Activated naive CD8-positive, alpha-beta T cell treated with anti-CD3 and anti-CD28 coated beads, Interleukin-2, amount 10 ng/mL, durations not matched to agents 7 days and 5 days (primary cell): ENCODE results near the gene GNL1. TPM values are rescaled to one million over a fixed set of nuclear protein-coding genes. Genes with fewer than 3 reads are reported as not detected.
A peak's percentile ranks its signal among the peaks of the same experiment; 100 is the strongest.
"Not testable (repeated sequence)": the region's sequence is repeated elsewhere in the genome, so short reads cannot be mapped to it uniquely, and the experiment has no call there.

Experiments used
- ATAC-seq: fragments of 150-1000 bp; cut with Tn5 transposase; one replicate; pipeline ENCODE4 v1.10.0; 2021; ENCODE audit warnings: low read depth, moderate library complexity
- POLR2A ChIA-PET: fragments of 350-600 bp; sonication (Branson Sonifier 250); formaldehyde crosslinking; loops from one replicate; lab custom pipeline; 2021; ENCODE audit warnings: antibody characterized with exemption; lab: Charles Lee
- DNase-seq: peaks from one replicate; pipeline ENCODE4 v3.0.0; 2021
- H3K27ac Mint-ChIP-seq: one replicate; pipeline ENCODE4 v1.8.0; 2022; ENCODE audit warnings: mild to moderate bottlenecking, mixed read lengths
- H3K27me3 Mint-ChIP-seq: one replicate; pipeline ENCODE4 v1.8.0; 2022; ENCODE audit warnings: mild to moderate bottlenecking, moderate library complexity, mixed read lengths
- H3K36me3 Mint-ChIP-seq: one replicate; pipeline ENCODE4 v1.8.0; 2021; ENCODE audit warnings: mild to moderate bottlenecking, mixed read lengths
- H3K4me1 Mint-ChIP-seq: one replicate; pipeline ENCODE4 v1.8.0; 2021; ENCODE audit warnings: mixed read lengths
- H3K4me3 Mint-ChIP-seq: one replicate; pipeline ENCODE4 v1.8.0; 2022; ENCODE audit warnings: mild to moderate bottlenecking, moderate library complexity, mixed read lengths
- H3K9me3 Mint-ChIP-seq: one replicate; pipeline ENCODE4 v1.8.0; 2021; ENCODE audit warnings: mixed read lengths
- total RNA-seq, 2 experiments: library from RNA; stranded (reverse); gene quantifications; one replicate each; pipeline ENCODE4 v1.2.3, GENCODE V29; 2021

GNL1 gene
- total RNA-seq, 2 experiments from 2014 or later = 84.3 to 88.6 TPM

DNA sequence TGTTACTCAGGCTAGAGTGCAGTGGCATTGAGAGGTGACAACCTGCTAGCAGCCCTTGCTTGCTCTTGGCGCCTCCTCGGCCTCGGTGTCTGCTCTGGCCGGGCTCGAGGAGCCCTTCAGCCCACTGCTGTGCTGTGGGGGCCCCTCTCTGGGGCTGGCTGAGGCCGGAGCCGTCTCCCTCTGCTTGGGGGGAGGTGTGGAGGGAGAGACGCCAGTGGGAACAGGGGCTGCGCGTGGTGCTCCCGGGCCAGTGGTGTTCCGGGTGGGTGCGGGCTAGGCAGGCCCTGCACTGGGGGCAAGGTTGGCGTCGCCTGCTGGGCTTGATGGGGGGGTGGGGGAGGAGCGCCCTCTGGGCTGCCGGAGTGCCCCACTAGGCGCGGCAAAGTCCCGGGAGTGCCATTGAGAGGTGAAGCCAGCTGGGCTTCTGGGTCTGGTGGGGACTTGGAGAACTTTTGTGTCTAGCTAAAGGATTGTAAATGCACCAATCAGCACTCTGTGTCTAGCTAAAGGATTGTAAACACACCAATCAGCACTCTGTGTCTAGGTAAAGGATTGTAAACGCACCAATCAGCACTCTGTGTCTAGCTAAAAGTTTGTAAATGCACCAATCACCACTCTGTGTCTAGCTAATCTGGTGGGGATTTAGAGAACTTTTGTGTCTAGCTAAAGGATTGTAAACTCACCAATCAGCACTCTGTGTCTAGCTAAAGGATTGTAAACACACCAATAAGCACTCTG is 38.4 kb downstream of the GNL1 start:
- peaks cover 24% of the 10 kb centered on the region for H3K4me1 Mint-ChIP-seq
- peaks cover 20% of the 10 kb centered on the region for H3K9me3 Mint-ChIP-seq
- POLR2A ChIA-PET = interaction anchor here (0.5 to 11.6 kb wide), 9 partner anchors 9 to 217 kb away, joined by 3 to 286 read pairs (median 6); no protein-coding TSS in a partner anchor
- H3K4me3 Mint-ChIP-seq = peak overlapping the region; percentile 59
- not testable (repeated sequence) for DNase-seq, H3K27me3 Mint-ChIP-seq, ATAC-seq
- H3K27ac Mint-ChIP-seq = peak overlapping the region; percentile 76
- peaks cover 25% of the 10 kb centered on the region for H3K36me3 Mint-ChIP-seq

DNA sequence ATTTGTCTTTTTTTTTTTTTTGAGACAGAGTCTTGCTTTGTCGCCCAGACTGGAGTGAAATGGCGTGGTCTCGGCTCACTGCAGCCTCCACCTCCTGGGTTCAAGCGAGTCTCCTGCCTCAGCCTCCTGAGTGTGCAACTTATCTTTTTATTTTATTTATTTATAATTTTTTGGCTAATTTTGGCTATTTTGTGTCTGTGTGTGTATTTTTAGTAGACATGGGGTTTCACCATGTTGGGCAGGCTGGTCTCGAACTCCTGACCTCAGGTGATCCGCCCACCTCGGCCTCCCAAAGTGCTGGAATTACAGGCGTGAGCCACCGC is 39.6 kb downstream of the GNL1 start:
- Mint-ChIP-seq H3K4me1 (peaks cover 29% of the 10 kb centered on the region), H3K27ac (peak overlapping the region; percentile 95), H3K9me3 (peaks cover 14% of the 10 kb centered on the region), H3K4me3 (peak overlapping the region; percentile 89), H3K36me3 (peaks cover 18% of the 10 kb centered on the region)
- POLR2A ChIA-PET = interaction anchor here (0.6 to 11.6 kb wide), 17 partner anchors 7 to 1612 kb away, joined by 3 to 286 read pairs (median 5); partner anchors contain the start of gene ABCF1
- H3K27me3 Mint-ChIP-seq, DNase-seq, ATAC-seq: not testable (repeated sequence)

DNA sequence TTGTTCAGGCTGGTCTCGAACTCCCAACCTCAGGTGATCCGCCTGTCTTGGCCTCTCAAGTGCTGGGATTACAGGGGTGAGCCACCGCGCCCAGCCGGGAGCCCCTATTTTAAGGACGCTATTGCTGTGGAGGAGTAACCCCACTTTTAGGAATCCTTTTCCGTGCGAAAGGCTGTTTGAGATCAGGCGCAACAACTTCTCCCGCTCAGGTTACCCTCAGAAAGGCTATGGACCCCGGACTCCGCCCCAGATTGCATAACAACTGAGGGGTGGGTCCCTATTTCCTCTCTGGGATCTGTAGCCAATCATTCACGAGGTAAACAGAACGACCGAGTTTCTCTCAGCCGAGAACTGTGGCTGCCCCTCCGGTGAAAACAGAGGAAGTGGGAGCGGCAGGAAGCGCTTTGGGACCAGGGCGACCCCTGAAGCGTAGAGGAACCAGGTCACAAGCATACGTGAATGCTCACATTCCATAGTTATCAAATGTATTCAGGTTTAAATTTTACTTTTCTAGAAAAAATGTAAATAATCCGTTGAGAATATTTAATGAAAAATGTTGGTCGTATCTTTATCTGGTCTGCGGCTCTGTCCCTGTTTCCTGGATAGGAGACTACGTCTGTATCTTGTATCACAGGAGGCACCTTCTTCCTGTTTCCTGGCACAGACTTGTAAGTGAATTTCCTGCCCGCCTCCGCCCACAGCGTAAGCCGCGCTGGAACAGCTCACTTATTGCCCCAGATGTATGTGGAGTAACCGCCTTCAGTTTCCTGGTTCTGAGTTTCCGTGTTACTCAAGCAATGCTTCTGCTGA is 40.1 kb downstream of the GNL1 start:
- POLR2A ChIA-PET = interaction anchor here (0.5 to 11.6 kb wide), 17 partner anchors 10 to 1613 kb away, joined by 3 to 286 read pairs (median 4); partner anchors contain the start of gene ABCF1
- H3K4me3 Mint-ChIP-seq = peak overlapping the region; percentile 89

DNA sequence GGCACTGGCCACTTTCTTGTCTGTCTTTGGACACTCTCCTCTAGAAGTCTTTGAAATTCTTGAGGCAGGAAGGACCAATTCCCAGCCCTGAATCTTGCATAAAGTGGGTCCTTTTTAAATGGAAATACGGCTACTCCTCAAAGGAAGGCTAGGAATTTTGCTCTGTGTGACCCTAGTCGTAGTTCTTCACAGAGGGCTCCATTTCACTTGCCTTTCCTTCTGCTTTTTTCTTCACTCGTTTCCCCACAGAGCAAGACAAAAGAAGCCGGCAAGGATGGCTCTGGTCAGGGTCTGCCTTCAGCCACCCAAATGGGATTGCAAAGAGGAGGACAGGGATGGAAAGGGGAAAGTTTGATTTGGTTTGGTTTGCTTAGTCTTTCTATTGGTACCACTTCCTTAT is 41.2 kb downstream of the GNL1 start:
- Mint-ChIP-seq H3K4me3 (peak overlapping the region; percentile 89), H3K9me3 (peaks cover 14% of the 10 kb centered on the region), H3K36me3 (peaks cover 14% of the 10 kb centered on the region), H3K27me3 (no peaks in the 10 kb centered on the region), H3K27ac (peak overlapping the region; percentile 95), H3K4me1 (peaks cover 41% of the 10 kb centered on the region)
- POLR2A ChIA-PET = interaction anchor here (0.6 to 11.6 kb wide), 2 partner anchors 22 to 25 kb away, joined by 3 to 286 read pairs; no protein-coding TSS in a partner anchor
- ATAC-seq (no peak), DNase-seq (no peak)

More for the DNA sequence above, 40.1 kb downstream of the GNL1 start:
- peak; percentile 82 for DNase-seq
- Mint-ChIP-seq H3K4me1 (peaks cover 34% of the 10 kb centered on the region), H3K36me3 (peaks cover 16% of the 10 kb centered on the region), H3K9me3 (peaks cover 14% of the 10 kb centered on the region), H3K27me3 (no peaks in the 10 kb centered on the region), H3K27ac (peak overlapping the region; percentile 95)
- ATAC-seq = peak; percentile 92

DNA sequence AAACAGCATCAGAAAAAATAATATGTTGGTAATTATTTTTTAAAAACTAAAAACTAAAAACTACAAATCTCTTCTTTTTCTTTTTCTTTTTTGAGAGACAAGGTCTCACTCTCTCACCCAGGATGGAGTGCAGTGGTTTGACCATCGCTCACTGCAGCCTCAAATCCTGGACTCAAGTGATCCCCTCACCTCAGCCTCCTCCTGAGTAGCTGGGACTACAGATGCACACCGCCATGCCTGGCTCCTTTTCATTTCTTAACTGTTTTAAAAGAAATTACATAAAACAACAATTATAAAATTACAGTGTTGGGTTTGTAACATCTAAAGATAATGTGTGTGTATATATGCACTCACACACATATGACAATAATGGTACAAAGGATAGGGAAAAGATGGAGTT is 42.8 kb downstream of the GNL1 start:
- POLR2A ChIA-PET = interaction anchor here (11.6 kb wide), 1 partner anchor 20 kb away, joined by 286 read pairs; no protein-coding TSS in a partner anchor
- DNase-seq = no peak
- H3K36me3 Mint-ChIP-seq = peaks cover 4% of the 10 kb centered on the region
- H3K4me3 Mint-ChIP-seq = no peak overlapping the region
- H3K27ac Mint-ChIP-seq = no peak overlapping the region
- ATAC-seq = no peak
- no peaks in the 10 kb centered on the region for H3K27me3 Mint-ChIP-seq
- H3K9me3 Mint-ChIP-seq = peaks cover 4% of the 10 kb centered on the region
- H3K4me1 Mint-ChIP-seq = peaks cover 50% of the 10 kb centered on the region

DNA sequence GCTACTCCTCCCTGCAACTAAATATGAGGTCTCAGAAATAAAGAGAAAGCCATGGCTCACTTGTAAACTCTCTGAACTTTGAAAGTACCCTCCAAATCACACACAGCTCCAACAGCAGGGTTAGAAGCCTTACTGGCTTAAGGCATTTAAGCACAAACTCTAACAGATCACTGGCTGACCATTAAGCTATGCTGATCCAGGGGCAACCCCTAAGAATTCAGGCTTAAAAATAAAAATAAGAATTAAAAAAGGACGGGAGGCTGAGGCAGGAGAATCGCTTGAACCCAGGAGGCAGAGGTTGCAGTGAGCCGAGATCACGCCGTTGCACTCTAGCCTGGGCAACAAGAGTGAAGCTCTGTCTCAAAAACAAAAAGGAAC is 45.1 kb downstream of the GNL1 start:
- ATAC-seq (no peak), DNase-seq (no peak)
- Mint-ChIP-seq H3K36me3 (no peaks in the 10 kb centered on the region), H3K27me3 (no peaks in the 10 kb centered on the region), H3K4me3 (peak overlapping the region; percentile 45), H3K9me3 (no peaks in the 10 kb centered on the region), H3K4me1 (peaks cover 55% of the 10 kb centered on the region), H3K27ac (peak overlapping the region; percentile 84)
- POLR2A ChIA-PET = interaction anchor here (1.6 to 11.6 kb wide), 2 partner anchors 18 to 107 kb away, joined by 3 to 286 read pairs; partner anchors contain the start of gene MRPS18B

DNA sequence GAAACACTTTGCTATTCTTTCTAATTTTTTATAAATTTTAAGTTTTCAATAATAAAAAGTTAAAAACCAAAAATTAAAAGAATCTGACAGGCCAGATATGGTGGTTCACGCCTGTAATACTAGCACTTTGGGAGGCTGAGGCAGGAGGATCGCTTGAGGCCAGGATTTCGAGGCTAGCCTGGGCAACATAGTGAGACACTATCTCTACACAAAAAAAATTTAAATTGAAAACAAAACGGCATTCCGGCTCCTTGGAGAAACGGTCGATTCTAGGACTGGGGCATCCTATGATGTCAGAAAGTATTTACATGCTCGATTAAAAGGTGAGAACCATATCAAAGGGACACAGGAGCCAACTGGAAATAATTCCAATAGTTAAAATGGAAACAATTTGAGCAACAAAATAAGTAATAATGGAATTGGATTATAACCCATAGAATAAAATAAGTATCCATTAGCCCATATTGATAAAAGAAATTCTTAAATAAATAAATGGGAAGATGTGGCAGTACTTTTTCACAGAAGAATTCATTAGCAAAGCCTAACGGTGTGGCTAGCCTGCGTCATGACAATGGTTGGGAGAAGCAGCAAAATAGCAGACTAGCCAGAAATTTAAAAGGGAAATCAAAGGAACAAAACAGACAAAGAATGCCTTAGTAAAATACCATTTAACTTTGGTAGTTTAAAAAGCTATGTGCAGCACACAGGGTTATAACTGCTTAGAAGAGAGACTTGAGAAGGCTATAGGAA is 45.7 kb downstream of the GNL1 start:
- Mint-ChIP-seq H3K9me3 (no peaks in the 10 kb centered on the region), H3K4me1 (peaks cover 57% of the 10 kb centered on the region), H3K36me3 (no peaks in the 10 kb centered on the region), H3K27ac (peak overlapping the region; percentile 84), H3K27me3 (no peaks in the 10 kb centered on the region), H3K4me3 (peak overlapping the region; percentile 45)
- POLR2A ChIA-PET = interaction anchor here (1.2 to 11.6 kb wide), 3 partner anchors 7 to 216 kb away, joined by 3 to 286 read pairs (median 15); no protein-coding TSS in a partner anchor
- ATAC-seq = no peak
- DNase-seq = no peak

DNA sequence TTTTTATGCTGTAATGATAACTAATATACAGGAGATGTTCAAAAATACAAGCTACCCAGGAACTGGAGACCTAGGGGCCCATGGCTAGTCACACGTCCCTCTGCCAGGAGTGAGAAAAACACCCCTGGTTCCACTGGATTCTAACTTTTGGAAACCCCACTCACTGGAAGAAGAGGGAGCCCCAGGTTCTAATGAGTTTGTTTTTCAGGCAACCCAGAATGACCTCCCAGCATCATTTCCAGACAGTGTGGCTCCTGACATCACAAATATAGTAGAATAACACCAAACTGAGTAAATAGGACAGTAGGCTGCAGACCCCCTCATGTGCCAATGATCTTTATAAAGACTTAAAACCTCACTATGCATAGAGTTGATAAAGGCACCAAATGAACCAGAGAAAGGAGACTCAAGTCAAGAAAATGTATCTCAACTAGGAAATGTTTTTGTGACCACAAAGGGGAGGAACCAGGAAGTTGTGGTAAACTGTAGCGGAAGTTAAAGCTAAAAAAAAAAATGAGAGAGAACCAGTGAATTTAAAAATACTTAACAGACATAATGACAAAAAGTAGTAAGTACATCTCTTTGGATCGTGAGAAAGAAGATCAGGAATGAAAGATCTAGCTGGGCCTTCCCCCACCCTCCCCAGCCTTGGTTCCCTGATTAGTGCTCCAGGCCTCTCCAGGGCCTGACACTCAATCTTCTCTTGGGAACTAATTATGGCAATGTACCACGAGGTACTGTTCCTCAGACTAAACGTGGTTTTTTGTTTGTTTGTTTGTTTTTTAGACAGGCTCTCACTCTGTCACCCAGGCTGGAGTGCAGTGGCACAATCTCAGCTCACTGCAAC is 47.2 kb downstream of the GNL1 start:
- Mint-ChIP-seq H3K4me1 (peaks cover 47% of the 10 kb centered on the region), H3K27ac (peak overlapping the region; percentile 89), H3K27me3 (no peaks in the 10 kb centered on the region), H3K4me3 (peak overlapping the region; percentile 76), H3K9me3 (no peaks in the 10 kb centered on the region), H3K36me3 (no peaks in the 10 kb centered on the region)
- POLR2A ChIA-PET = interaction anchor here (0.7 to 11.6 kb wide), 11 partner anchors 9 to 218 kb away, joined by 3 to 286 read pairs (median 4); no protein-coding TSS in a partner anchor
- ATAC-seq (peak; percentile 62), DNase-seq (peak; percentile 45)

DNA sequence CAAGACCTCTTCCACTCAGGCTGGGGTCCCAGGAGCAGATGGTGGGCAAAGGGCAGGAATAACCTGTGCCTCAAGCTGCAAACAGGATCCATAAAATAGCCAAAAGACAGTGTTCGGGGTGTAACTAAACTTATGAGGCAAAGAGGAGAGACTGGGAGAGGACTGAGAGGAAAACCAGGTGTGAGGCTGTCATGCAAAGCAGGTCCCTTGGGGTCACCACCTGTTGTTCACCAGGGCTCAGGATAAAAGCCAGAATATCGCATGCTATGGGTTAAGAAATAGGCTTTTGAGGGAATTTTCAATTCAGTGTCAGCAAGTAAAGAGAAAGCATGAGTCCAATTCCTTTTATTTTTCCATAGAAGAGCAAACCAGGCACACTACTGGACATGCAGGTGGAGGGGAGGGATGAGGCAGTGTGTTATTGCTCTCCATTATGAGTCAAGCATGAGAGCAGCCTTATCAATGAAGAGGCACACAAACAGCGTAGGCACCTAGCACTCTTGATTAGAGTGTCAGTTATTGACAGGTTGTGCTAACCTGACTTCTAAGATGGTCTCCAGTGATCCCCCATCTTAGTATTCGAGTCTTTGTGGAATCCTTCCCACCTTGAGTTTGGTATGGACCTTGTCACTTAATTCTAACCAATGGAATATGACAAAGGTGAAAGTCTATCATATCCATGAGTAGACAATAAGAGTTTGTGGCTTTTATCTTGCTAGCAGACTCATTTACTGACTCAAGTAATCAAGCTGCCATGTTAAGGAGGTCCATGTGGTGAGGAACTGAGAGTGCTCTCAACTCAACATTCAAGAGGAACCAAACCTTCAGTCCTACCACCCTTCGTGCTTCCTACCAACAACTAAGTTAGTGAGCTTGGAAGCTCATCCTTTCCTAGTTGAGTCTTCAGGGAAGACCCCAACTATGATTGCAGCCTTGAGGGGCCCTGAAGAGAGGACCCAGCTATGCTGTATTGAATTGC is 48.2 kb downstream of the GNL1 start:
- no peaks in the 10 kb centered on the region for H3K27me3 Mint-ChIP-seq
- no peaks in the 10 kb centered on the region for H3K36me3 Mint-ChIP-seq
- DNase-seq (no peak), ATAC-seq (no peak)
- peak overlapping the region; percentile 89 for H3K27ac Mint-ChIP-seq
- no peaks in the 10 kb centered on the region for H3K9me3 Mint-ChIP-seq
- H3K4me1 Mint-ChIP-seq = peaks cover 46% of the 10 kb centered on the region
- H3K4me3 Mint-ChIP-seq = peak overlapping the region; percentile 76
- POLR2A ChIA-PET = interaction anchor here (0.9 to 11.6 kb wide), 6 partner anchors 8 to 33 kb away, joined by 3 to 286 read pairs (median 9); no protein-coding TSS in a partner anchor

DNA sequence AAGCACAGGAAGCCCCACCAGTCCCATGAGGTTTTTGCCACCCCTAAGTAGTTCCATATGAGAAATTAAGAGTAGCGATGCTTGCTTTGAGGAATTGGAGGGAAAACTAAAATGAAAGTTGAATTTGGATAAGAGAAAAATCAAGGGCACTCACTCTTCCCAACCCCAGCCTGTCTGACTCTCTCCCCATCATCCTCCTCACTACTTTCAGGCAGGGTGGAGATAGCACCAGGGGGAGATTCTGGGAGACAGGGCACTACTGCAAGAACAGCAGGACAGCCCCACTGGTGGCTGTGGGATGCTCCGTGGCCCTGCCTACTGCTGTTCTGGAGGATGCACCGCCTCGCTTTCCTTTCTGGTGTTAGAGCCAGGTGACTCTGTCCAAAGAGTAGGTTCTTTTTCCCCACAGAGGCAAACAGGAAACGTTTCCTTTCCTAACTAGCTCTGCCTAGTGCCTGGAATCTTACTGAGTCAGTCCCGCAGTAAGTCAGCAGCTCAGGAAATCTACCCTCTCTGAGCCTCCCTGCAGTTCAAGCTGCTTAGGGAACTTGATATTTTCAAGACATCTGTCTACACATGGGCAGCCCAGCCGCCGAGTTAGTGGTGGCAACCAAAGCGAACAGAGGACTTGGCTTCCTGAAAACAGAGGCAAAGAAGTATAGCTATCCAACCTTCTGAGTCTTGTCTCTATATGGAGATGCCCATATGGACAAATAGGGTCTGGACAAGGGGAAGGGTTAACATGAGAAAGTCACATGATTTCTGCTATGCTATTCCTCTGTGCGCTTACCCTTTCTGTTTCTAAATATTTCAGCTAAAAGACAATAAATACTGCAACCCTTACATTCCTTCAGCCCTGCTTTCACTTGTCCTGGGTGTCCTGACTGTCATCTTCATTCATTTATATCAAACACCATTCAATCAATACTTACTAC is 55.6 kb downstream of the GNL1 start:
- DNase-seq = no peak
- ATAC-seq = peak; percentile 59
- H3K36me3 Mint-ChIP-seq = no peaks in the 10 kb centered on the region
- no peaks in the 10 kb centered on the region for H3K27me3 Mint-ChIP-seq
- H3K4me1 Mint-ChIP-seq = peaks cover 26% of the 10 kb centered on the region
- H3K27ac Mint-ChIP-seq = peak overlapping the region; percentile 82
- H3K4me3 Mint-ChIP-seq = peak overlapping the region; percentile 79
- H3K9me3 Mint-ChIP-seq = no peaks in the 10 kb centered on the region
- POLR2A ChIA-PET = interaction anchor here (0.6 to 3.9 kb wide), 7 partner anchors 8 to 32 kb away, joined by 3 to 28 read pairs (median 9); no protein-coding TSS in a partner anchor
